Panc1 (cell line): Measurements from ENCODE around the gene DNAH3.

Source experiments
- CTCF ChIP-seq: fragments of 450-650 bp; IDR thresholded peaks from 2 replicates; pipeline ENCODE4 v1.5.1; 2017; ENCODE audit warnings: mild to moderate bottlenecking
- POLR2AphosphoS5 ChIP-seq: IDR thresholded peaks from 2 replicates; pipeline ENCODE4 v1.6.1; 2012; ENCODE audit warnings: mild to moderate bottlenecking, low read depth, low read length, moderate library complexity
- REST ChIP-seq, 2 experiments: IDR thresholded peaks; 2 replicates each; pipeline ENCODE4 v1.6.1; 2011 to 2012; ENCODE audit warnings: low read depth in 2 of 2, control low read depth in 1 of 2, low read length in 1 of 2, mild to moderate bottlenecking in 1 of 2, moderate library complexity in 1 of 2; ENCODE audit not compliant: insufficient read depth in 1 of 2
- SIN3A ChIP-seq: IDR thresholded peaks from 2 replicates; pipeline ENCODE4 v1.6.1; 2012; ENCODE audit warnings: low read depth, mild to moderate bottlenecking, low read length, moderate library complexity, borderline replicate concordance; ENCODE audit not compliant: insufficient read depth

DNA sequence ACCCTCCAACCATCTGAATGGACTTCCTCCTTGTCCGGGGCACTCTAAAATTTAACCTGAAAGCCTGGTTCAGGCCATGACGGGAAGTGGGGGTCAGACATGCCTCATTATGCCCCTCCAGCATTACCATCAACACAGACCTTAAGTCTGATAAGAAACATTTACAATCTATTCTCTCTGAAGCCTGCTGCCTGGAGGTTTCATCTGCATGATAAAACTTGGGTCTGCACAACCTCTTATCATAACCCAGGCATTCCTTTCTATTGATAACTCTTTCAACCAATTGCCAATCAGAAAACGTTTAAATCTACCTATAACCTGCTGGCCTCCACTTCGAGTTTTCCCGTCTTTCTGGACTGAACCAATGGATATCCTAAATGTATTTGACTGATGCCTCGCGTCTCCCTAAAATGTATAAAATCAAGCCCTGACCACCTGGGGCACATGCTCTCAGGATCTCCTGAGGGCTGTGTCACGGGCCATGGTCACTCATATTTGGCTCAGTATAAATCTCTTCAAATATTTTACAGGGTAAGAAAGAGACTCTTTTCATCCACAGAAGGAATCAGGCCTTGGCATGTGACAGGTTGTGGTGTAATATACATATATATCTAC lies 204.5 kb downstream of the DNAH3 start:
- TF ChIP-seq CTCF = no peak
- TF ChIP-seq REST (IDR thresholded peaks at IDR 0.05; ENCODE audit: insufficient read depth in 1 of 2, low read depth in 2 of 2, low read length in 1 of 2) = no peak
- no peak for TF ChIP-seq POLR2AphosphoS5
- no peak for TF ChIP-seq SIN3A
